Measurements from ENCODE around the gene FABP3. TPM values are rescaled to one million over a fixed set of nuclear protein-coding genes. Genes with fewer than 3 reads are reported as not detected.

The FABP3 gene
- total RNA-seq, 1 donor: 60.6 TPM

DNA sequence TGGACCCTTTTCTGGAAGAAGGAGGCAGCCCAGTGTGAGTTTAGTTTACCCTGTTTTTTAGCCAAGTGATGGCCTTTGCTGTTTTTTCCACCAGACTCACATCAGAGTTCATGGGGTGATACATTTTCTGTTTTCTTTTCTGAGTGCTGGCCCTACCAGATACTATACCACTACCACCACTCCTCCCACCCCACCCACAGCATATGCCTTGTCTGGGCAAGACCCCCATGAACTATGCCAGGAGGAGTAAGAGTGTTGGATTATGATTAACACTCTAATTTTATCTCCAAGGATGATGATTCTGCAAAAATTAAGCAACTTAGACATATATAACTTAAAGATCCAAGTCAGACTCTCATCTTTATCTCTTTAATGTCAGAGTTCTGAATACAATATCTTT is 26.1 kb downstream of the FABP3 start:
- no peak for TF ChIP-seq CTCF (IDR thresholded peaks at IDR 0.05; ENCODE audit: insufficient read depth, low read length)
- no peak overlapping the region for H3K4me3 ChIP-seq (ENCODE audit: low read depth, low read length)
- no peak for DNase-seq (ENCODE audit: low read depth)

GRCh38 chr1:31345635-31346034 is 27.2 kb downstream of the FABP3 start:
- no peak for DNase-seq (ENCODE audit: low read depth)
- TF ChIP-seq CTCF (IDR thresholded peaks at IDR 0.05; ENCODE audit: insufficient read depth, low read length): no peak
- no peak overlapping the region for H3K4me3 ChIP-seq (ENCODE audit: low read depth, low read length)

DNA sequence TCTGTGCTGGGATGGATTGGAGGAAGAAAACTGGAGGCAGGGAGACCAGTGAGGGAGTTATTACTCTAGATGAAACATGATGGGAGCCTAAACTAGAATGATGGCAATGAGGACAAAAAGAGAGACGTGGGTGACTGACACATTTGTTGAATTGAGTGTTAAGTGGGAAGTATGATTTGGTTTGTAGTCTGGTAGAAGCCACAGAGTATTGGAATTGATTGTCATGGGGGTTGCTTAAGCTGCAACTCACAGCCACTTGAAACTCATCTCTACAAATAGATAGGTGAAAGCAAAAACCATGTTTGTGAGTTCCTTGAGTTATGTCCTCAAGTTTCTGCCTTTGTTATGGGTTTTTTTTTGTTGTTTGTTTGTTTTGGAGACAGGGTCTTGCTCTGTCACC is 28.4 kb downstream of the FABP3 start:
- TF ChIP-seq CTCF (IDR thresholded peaks at IDR 0.05; ENCODE audit: insufficient read depth, low read length): no peak
- no peak for DNase-seq (ENCODE audit: low read depth)
- no peak overlapping the region for H3K4me3 ChIP-seq (ENCODE audit: low read depth, low read length)

DNA sequence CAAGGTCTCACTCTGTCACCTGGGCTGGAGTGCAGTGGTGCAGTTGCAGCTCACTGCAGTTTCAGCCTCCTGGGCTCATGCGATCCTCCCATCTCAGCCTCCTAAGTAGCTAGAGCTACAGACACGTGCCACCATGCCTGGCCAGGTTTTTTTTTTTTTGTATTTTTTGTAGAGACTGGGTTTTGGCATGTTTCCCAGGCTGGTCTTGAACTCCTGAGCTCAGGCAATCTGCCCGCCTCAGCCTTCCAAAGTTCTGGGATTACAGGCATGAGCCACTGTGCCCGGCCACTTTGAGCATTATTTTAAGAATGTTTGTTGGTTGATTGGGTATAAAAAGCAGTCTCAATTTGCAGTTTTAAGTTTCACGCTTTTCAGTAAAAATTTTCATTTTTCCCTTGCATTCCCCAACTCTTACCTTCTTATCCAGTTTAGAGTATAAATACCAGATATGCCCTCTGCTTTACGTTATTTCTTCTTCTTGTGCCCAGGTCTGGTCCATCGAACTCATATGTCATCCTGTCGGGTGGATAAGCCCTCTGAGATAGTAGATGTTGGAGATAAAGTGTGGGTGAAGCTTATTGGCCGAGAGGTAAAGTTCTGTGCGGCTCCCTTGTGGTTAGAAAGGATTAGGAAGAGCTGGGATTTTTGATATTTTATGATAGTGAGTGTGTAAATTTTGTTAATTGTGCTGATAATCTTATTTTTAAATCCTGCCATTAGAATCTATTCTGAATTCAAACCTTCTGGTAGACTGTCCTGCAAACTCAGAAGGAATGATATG is 36.0 kb downstream of the FABP3 start:
- H3K4me3 ChIP-seq (ENCODE audit: low read depth, low read length): no peak overlapping the region
- no peak for DNase-seq (ENCODE audit: low read depth)
- no peak for TF ChIP-seq CTCF (IDR thresholded peaks at IDR 0.05; ENCODE audit: insufficient read depth, low read length)

DNA sequence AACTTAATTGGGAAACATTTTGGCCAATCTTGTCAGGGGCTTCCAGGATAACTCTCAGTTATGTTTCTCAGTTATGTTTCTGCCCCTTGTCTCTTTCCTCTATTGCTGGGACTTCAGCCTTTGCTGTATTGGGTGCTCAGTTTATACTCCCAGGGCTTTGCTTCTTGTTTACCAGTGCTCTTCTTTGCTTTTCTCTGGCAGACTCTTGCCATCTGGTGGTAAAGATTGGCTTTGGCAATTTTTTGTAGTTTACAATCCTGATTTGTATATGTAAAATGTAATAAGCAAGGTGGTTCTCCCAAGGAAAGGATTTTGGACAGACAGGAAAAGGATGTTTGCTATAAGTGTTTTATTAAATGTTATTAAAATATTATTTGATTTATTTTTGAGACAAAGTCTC is 37.9 kb downstream of the FABP3 start:
- no peak overlapping the region for H3K4me3 ChIP-seq (ENCODE audit: low read depth, low read length)
- DNase-seq (ENCODE audit: low read depth): peak; percentile 64
- peak; percentile 62 for TF ChIP-seq CTCF (IDR thresholded peaks at IDR 0.05; ENCODE audit: insufficient read depth, low read length)

GRCh38 chr1:31327381-31327780 is 45.5 kb downstream of the FABP3 start:
- peak; percentile 67 for DNase-seq (ENCODE audit: low read depth)
- H3K4me3 ChIP-seq (ENCODE audit: low read depth, low read length): no peak overlapping the region
- TF ChIP-seq CTCF (IDR thresholded peaks at IDR 0.05; ENCODE audit: insufficient read depth, low read length): no peak

GRCh38 chr1:31326461-31326860 is 46.4 kb downstream of the FABP3 start:
- no peak overlapping the region for H3K4me3 ChIP-seq (ENCODE audit: low read depth, low read length)
- TF ChIP-seq CTCF (IDR thresholded peaks at IDR 0.05; ENCODE audit: insufficient read depth, low read length): no peak
- DNase-seq (ENCODE audit: low read depth): no peak

All from fibroblast of the aortic adventitia (primary cell).